Neural progenitor cell (in vitro differentiated cells): ENCODE measurements around the gene HOXD13. TPM values are rescaled to one million over a fixed set of nuclear protein-coding genes. Genes with fewer than 3 reads are reported as not detected.

Source experiments
- DNase-seq: peaks from one replicate; pipeline ENCODE4 v3.0.0-alpha.2; 2016; ENCODE audit warnings: low spot score
- H2AFZ ChIP-seq: fragments of 200-600 bp; sonication (generic); replicated peaks from 2 replicates; pipeline ENCODE4 v1.6.1; 2016; ENCODE audit warnings: antibody characterized with exemption
- H3F3A ChIP-seq: fragments of 200-600 bp; sonication (generic); 2 replicates; pipeline ENCODE4 v1.6.1; 2016; ENCODE audit warnings: antibody characterized with exemption, low read depth
- H3K27ac ChIP-seq: fragments of 200-600 bp; sonication (generic); 2 replicates; pipeline ENCODE4 v1.5.1; 2016; ENCODE audit warnings: mild to moderate bottlenecking
- H3K27me3 ChIP-seq: fragments of 200-600 bp; sonication (generic); 2 replicates; pipeline ENCODE4 v1.6.1; 2016; ENCODE audit warnings: mild to moderate bottlenecking, moderate library complexity
- H3K36me3 ChIP-seq: fragments of 200-600 bp; sonication (generic); 2 replicates; pipeline ENCODE4 v1.5.1; 2016
- H3K4me1 ChIP-seq: fragments of 200-600 bp; sonication (generic); 2 replicates; pipeline ENCODE4 v1.6.1; 2016; ENCODE audit warnings: mixed run types
- H3K4me2 ChIP-seq: fragments of 200-600 bp; sonication (generic); 2 replicates; pipeline ENCODE4 v1.6.1; 2016
- H3K4me3 ChIP-seq: fragments of 200-600 bp; sonication (generic); 2 replicates; pipeline ENCODE4 v1.5.1; 2016
- H3K79me2 ChIP-seq: fragments of 200-600 bp; sonication (generic); 2 replicates; pipeline ENCODE4 v1.6.1; 2016; ENCODE audit warnings: low read depth
- H3K9ac ChIP-seq: fragments of 200-600 bp; sonication (generic); 2 replicates; pipeline ENCODE4 v1.6.1; 2016
- H3K9me3 ChIP-seq: fragments of 200-600 bp; sonication (generic); 2 replicates; pipeline ENCODE4 v1.5.1; 2016; ENCODE audit warnings: low read depth
- H4K20me1 ChIP-seq: fragments of 200-600 bp; sonication (generic); 2 replicates; pipeline ENCODE4 v1.6.1; 2016; ENCODE audit warnings: low read depth
- H3K27ac Mint-ChIP-seq: 3 replicates; pipeline ENCODE4 v1.8.0; 2021; ENCODE audit warnings: mixed read lengths
- H3K27me3 Mint-ChIP-seq: 2 replicates; pipeline ENCODE4 v1.8.0; 2022; ENCODE audit warnings: low read depth, mild to moderate bottlenecking, inconsistent platforms, moderate library complexity, mixed read lengths; ENCODE audit not compliant: insufficient read depth
- H3K36me3 Mint-ChIP-seq: 3 replicates; pipeline ENCODE4 v1.8.0; 2021; ENCODE audit warnings: mixed read lengths
- H3K4me1 Mint-ChIP-seq: 3 replicates; pipeline ENCODE4 v1.8.0; 2021; ENCODE audit warnings: mixed read lengths
- H3K4me3 Mint-ChIP-seq: 3 replicates; pipeline ENCODE4 v1.8.0; 2021; ENCODE audit warnings: mild to moderate bottlenecking, moderate library complexity, mixed read lengths
- H3K9me3 Mint-ChIP-seq: 3 replicates; pipeline ENCODE4 v1.8.0; 2020; ENCODE audit warnings: mixed read lengths
- EZH2 ChIP-seq: fragments of 200-600 bp; sonication (generic); IDR thresholded peaks from 2 replicates; pipeline ENCODE4 v1.6.1; 2017; ENCODE audit warnings: antibody characterized with exemption, mild to moderate bottlenecking, moderate library complexity
- EZH2phosphoT487 ChIP-seq: fragments of 200-600 bp; sonication (generic); IDR thresholded peaks from 2 replicates; pipeline ENCODE4 v1.6.1; 2017; ENCODE audit warnings: antibody characterized with exemption
- total RNA-seq: library from RNA; depleted of rRNA; stranded (reverse); fragments of >200 nt; gene quantifications from 2 replicates; pipeline ENCODE4 v1.2.3, GENCODE V29; 2015; ENCODE audit warnings: low replicate concordance
- TF ChIP-seq, protein P1 (sequence below): fragments of 200-600 bp; sonication (generic); IDR thresholded peaks from 2 replicates; pipeline ENCODE4 v1.5.1; 2017; ENCODE audit warnings: antibody characterized with exemption, mild to moderate bottlenecking

The HOXD13 gene
- total RNA-seq, 1 donor from 2014 or later: not detected

DNA sequence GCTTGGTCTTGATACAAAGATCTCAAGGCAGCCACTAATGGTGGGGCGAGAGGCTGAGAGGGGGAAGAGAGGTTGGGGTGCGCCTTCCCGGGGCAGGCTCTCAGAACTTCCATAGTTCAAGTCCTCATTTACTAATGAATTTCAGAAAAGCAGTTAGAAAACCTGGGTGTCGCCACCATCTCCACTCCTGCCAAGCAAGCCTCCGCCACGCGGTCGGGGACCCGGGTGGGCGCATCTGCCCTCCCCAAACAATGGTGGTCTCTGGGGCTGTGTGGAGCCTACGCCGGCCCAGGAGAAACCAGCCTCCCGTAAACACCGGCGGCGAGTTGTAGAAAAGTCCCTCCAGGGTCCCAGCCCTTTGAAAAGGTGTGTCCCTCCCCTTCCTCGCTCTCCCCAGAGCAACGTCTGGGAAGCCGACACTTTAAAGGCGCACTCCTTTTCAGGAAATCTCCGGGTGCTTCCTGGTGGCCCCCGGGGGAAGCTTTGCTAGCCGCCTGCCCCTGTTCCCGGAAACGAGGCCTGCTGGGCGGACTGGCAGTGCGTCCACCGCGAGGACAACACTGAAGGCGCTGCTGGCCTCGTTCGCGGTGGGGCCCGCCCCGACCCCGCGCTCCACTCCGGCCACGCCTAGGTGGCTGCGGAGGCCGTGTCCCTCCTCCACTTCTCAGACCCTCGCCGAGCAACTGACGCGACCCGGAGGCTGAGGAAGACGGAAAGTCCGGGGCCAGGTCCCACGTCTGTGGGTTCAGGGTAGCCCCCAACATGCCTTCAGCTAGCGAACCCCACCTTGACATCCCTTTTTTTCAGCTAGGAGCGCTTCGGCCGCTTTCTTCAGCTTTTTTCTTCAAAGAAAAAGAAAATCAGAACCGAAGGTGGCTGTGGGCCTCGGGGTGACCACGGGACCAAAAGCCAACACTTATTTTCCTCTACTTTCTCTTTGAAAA lies 25.6 kb upstream of the HOXD13 start:
- Mint-ChIP-seq H3K27me3 (peaks cover 71% of the 10 kb centered on the region), H3K27ac (no peak overlapping the region), H3K9me3 (peaks cover 9% of the 10 kb centered on the region), H3K4me1 (peaks cover 13% of the 10 kb centered on the region), H3K4me3 (peak overlapping the region; percentile 73), H3K36me3 (no peaks in the 10 kb centered on the region)
- Histone ChIP-seq H2AFZ (peak overlapping the region; percentile 77), H3K9me3 (no peaks in the 10 kb centered on the region), H3K9ac (no peak overlapping the region), H3K36me3 (no peaks in the 10 kb centered on the region), H3K4me2 (peak overlapping the region; percentile 76), H3K4me1 (peaks cover 12% of the 10 kb centered on the region), H3F3A (no peaks in the 10 kb centered on the region), H3K27me3 (peaks cover 100% of the 10 kb centered on the region), H3K27ac (no peak overlapping the region), H3K4me3 (peak overlapping the region; percentile 34), H3K79me2 (no peaks in the 10 kb centered on the region), H4K20me1 (peaks cover 43% of the 10 kb centered on the region)
- DNase-seq: peak; percentile 57
- peak; percentile 89 for TF ChIP-seq EZH2
- TF ChIP-seq, protein P1, sequence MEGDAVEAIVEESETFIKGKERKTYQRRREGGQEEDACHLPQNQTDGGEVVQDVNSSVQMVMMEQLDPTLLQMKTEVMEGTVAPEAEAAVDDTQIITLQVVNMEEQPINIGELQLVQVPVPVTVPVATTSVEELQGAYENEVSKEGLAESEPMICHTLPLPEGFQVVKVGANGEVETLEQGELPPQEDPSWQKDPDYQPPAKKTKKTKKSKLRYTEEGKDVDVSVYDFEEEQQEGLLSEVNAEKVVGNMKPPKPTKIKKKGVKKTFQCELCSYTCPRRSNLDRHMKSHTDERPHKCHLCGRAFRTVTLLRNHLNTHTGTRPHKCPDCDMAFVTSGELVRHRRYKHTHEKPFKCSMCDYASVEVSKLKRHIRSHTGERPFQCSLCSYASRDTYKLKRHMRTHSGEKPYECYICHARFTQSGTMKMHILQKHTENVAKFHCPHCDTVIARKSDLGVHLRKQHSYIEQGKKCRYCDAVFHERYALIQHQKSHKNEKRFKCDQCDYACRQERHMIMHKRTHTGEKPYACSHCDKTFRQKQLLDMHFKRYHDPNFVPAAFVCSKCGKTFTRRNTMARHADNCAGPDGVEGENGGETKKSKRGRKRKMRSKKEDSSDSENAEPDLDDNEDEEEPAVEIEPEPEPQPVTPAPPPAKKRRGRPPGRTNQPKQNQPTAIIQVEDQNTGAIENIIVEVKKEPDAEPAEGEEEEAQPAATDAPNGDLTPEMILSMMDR: no peak
- peak; percentile 83 for TF ChIP-seq EZH2phosphoT487

DNA sequence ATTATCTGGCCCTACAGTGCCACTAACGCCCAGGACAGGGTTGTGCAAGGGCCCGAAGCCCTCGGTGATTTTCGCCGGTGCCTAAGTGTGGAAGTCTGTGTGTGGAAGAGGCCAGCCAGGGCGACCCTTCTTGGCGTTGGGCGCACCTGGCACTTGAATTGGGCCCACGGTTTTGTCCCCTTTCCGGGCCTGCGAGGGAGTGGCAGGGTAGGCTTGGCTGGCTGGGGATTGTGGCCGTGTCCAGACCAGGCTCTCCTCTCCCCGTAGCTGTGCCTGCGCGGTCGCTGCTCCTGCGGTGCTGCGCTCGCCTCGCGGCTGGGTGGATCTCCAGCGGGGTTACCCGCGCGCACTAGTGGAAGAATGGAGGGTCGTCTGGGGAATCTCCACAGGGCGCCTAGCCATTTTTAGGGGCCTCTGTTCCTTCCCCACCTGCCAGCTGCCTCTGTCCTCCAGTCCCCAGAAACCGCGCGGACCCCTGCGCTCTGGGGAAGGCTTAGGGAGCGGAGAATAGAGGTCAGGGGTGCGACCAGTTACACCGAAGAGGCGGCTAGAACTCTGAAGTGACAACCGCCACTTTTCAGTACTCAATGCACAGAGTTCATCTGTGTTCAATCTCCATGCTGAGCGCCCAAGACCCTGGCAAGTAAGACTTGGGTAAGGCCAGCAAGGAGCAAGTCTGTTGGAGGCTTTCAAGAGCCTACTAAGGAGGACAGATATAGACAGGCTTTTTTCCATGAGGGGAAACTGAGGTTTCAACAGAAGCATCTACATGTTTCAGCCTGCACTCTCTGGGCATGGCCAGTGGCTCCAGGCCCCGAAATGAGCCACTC lies 24.7 kb upstream of the HOXD13 start:
- TF ChIP-seq EZH2 (peak; percentile 74), EZH2phosphoT487 (peak; percentile 56)
- TF ChIP-seq, protein P1: no peak
- peak overlapping the region; percentile 34 for H3K4me3 ChIP-seq
- H3F3A ChIP-seq: no peaks in the 10 kb centered on the region
- no peaks in the 10 kb centered on the region for H3K9me3 ChIP-seq
- peaks cover 76% of the 10 kb centered on the region for H3K27me3 Mint-ChIP-seq
- no peaks in the 10 kb centered on the region for H3K36me3 Mint-ChIP-seq
- peak overlapping the region; percentile 73 for H3K4me3 Mint-ChIP-seq
- peaks cover 9% of the 10 kb centered on the region for H3K9me3 Mint-ChIP-seq
- H3K79me2 ChIP-seq: no peaks in the 10 kb centered on the region
- H3K4me2 ChIP-seq: peak overlapping the region; percentile 76
- no peak overlapping the region for H3K9ac ChIP-seq
- peaks cover 12% of the 10 kb centered on the region for H3K4me1 ChIP-seq
- no peaks in the 10 kb centered on the region for H3K36me3 ChIP-seq
- no peak overlapping the region for H3K27ac ChIP-seq
- peaks cover 45% of the 10 kb centered on the region for H4K20me1 ChIP-seq
- H3K27me3 ChIP-seq: peaks cover 100% of the 10 kb centered on the region
- H3K4me1 Mint-ChIP-seq: peaks cover 13% of the 10 kb centered on the region
- peak; percentile 45 for DNase-seq
- H3K27ac Mint-ChIP-seq: no peak overlapping the region
- H2AFZ ChIP-seq: peak overlapping the region; percentile 77

DNA sequence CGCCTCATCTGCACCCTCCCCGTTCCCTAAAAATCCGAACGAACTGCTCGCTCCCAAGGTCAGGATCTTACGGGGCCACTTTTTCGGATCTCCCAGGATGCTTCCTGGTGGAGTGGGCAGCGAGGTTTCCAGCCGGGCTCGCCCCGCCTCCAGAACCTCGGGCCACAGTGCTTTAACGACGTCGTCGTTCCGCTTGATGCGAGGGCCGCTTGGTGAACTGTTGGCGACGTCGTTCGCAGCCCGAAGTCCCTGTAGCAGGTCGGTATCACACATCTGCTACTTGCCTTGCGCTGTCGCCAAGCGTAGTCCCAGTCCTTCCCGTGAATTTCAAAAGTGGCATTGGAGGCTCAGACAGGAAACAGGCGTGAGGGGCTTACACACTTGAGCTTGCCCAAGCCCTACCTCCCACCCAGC lies 24.1 kb upstream of the HOXD13 start:
- Mint-ChIP-seq H3K27me3 (peaks cover 81% of the 10 kb centered on the region), H3K27ac (no peak overlapping the region), H3K4me1 (peaks cover 13% of the 10 kb centered on the region), H3K4me3 (peak overlapping the region; percentile 58), H3K9me3 (peaks cover 9% of the 10 kb centered on the region), H3K36me3 (no peaks in the 10 kb centered on the region)
- Histone ChIP-seq H3F3A (no peaks in the 10 kb centered on the region), H3K27ac (no peak overlapping the region), H4K20me1 (peaks cover 51% of the 10 kb centered on the region), H2AFZ (peak overlapping the region; percentile 18), H3K79me2 (no peaks in the 10 kb centered on the region), H3K27me3 (peaks cover 100% of the 10 kb centered on the region), H3K4me2 (peak overlapping the region; percentile 76), H3K36me3 (no peaks in the 10 kb centered on the region), H3K9me3 (no peaks in the 10 kb centered on the region), H3K9ac (no peak overlapping the region), H3K4me1 (peaks cover 12% of the 10 kb centered on the region), H3K4me3 (no peak overlapping the region)
- peak; percentile 68 for TF ChIP-seq EZH2
- TF ChIP-seq, protein P1: no peak
- TF ChIP-seq EZH2phosphoT487: peak; percentile 66
- DNase-seq: peak; percentile 54
